NOMO-1 (cell line): ENCODE results near the gene SCAND1.
A peak's percentile ranks its signal among the peaks of the same experiment; 100 is the strongest.
"Not testable (repeated sequence)": the region's sequence is repeated elsewhere in the genome, so short reads cannot be mapped to it uniquely, and the experiment has no call there.

Experiments used
- DNase-seq, 2 experiments: peaks; one replicate each; lab custom pipeline; 2025; ENCODE audit not compliant: unreplicated experiment in 2 of 2; lab: John Stamatoyannopoulos, UW

The SCAND1 gene

GRCh38 chr20:35963878-35964277, 9.6 kb upstream of the SCAND1 start:
- DNase-seq: no peak

- DNase-seq: not testable (repeated sequence)
Measured at GRCh38 chr20:35959291-35959690, 5.0 kb upstream of the SCAND1 start.

- no peak for DNase-seq
Measured at GRCh38 chr20:35956616-35957015, 2.3 kb upstream of the SCAND1 start.

- DNase-seq: peak in 1 of 2 experiments; percentile 48
Measured at GRCh38 chr20:35954907-35955251, 577 bp upstream of the SCAND1 start.

GRCh38 chr20:35953387-35954199, 709 bp downstream of the SCAND1 start:
- no peak for DNase-seq

- peak; percentile 86 to 96 for DNase-seq
Measured at GRCh38 chr20:35952480-35953386, 1.6 kb downstream of the SCAND1 start.

- DNase-seq: not testable (repeated sequence)
Measured at GRCh38 chr20:35952080-35952479, 2.2 kb downstream of the SCAND1 start.

GRCh38 chr20:35950093-35950492, 4.2 kb downstream of the SCAND1 start:
- no peak for DNase-seq

- DNase-seq: no peak
Measured at GRCh38 chr20:35947907-35948306, 6.4 kb downstream of the SCAND1 start.

- peak in 1 of 2 experiments; percentile 9 for DNase-seq
Measured at GRCh38 chr20:35947489-35947888, 6.8 kb downstream of the SCAND1 start.

- no peak for DNase-seq
Measured at GRCh38 chr20:35942243-35942642, 12.1 kb downstream of the SCAND1 start.

GRCh38 chr20:35941620-35942019, 12.7 kb downstream of the SCAND1 start:
- no peak for DNase-seq

GRCh38 chr20:35939264-35939663, 15.0 kb downstream of the SCAND1 start:
- no peak for DNase-seq

- DNase-seq: no peak
Measured at GRCh38 chr20:35934050-35934449, 20.3 kb downstream of the SCAND1 start.

GRCh38 chr20:35929301-35929700, 25.0 kb downstream of the SCAND1 start:
- DNase-seq: no peak

GRCh38 chr20:35920523-35920922, 33.8 kb downstream of the SCAND1 start:
- no peak for DNase-seq

- DNase-seq: no peak
Measured at GRCh38 chr20:35918021-35918420, 36.3 kb downstream of the SCAND1 start.

GRCh38 chr20:35917077-35917476, 37.2 kb downstream of the SCAND1 start:
- peak in 1 of 2 experiments; percentile 10 for DNase-seq

- no peak for DNase-seq
Measured at GRCh38 chr20:35912881-35913280, 41.4 kb downstream of the SCAND1 start.

- no peak for DNase-seq
Measured at GRCh38 chr20:35910254-35910653, 44.0 kb downstream of the SCAND1 start.

- DNase-seq: no peak
Measured at GRCh38 chr20:35909796-35910195, 44.5 kb downstream of the SCAND1 start.

GRCh38 chr20:35909176-35909575, 45.1 kb downstream of the SCAND1 start:
- DNase-seq: no peak
